AG08395 (cell line): Measurements from ENCODE around the gene COL28A1.
"Not testable (repeated sequence)": the region's sequence is repeated elsewhere in the genome, so short reads cannot be mapped to it uniquely, and the experiment has no call there.

Experiments used
- DNase-seq: peaks from one replicate; pipeline ENCODE4 v3.0.0; 2012; ENCODE audit warnings: mixed read lengths, low spot score

Gene COL28A1

DNA sequence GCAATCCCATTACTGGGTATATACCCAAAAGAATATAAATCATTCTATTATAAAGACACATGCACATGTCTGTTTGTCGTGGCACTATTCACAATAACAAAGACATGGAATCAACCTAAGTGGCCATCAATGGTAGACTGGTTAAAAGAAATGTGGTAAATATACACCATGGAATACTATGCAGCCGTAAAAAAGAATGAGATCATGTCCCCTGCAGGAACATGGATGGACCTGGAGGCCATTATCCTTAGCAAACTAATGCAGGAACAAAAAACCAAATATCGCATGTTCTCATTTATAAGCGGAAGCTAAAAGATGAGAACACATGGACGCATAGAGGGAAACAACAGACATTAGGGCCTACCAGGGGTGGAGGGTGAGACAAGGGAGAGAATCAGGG lies 25.9 kb upstream of the COL28A1 start:
- DNase-seq, result not testable (repeated sequence)

DNA sequence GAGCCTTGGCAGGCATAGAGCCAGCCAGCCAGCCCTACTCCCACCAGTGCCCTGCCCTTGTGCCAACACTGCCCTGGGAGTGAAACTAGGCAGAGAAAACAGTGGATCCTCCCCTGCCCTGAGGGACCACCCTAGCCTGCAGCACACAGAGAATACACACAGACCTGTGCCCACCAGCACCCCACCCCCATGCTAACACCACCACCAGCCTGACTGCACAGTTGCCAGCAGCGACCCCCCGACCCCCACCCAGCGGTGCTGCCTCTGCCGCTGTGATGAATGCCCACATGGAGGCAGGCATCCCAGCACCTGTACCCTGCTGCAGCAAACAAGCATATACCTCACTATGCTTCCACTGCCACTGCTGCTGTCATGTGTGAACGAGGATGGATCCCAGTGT lies 21.6 kb upstream of the COL28A1 start:
- no peak for DNase-seq

DNA sequence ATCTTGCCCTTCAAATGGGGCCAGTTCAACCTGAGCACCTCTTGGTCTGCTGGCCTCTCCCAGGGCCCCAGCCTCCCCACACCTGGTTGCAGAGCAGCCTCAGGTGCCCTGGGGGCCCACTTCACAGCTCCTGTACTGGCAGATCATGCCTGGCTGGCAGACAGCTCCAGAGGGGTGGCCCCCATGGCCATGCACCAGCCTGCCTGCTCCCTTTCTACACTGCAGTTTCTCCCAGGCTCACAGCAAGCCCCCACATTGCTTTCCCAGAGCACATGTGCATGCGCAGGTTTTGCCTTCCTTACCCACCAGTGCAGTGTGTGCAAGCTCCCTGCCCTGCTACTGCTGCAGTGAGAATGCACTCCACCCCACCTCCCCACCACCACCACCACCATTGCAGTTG lies 21.2 kb upstream of the COL28A1 start:
- DNase-seq, result no peak

DNA sequence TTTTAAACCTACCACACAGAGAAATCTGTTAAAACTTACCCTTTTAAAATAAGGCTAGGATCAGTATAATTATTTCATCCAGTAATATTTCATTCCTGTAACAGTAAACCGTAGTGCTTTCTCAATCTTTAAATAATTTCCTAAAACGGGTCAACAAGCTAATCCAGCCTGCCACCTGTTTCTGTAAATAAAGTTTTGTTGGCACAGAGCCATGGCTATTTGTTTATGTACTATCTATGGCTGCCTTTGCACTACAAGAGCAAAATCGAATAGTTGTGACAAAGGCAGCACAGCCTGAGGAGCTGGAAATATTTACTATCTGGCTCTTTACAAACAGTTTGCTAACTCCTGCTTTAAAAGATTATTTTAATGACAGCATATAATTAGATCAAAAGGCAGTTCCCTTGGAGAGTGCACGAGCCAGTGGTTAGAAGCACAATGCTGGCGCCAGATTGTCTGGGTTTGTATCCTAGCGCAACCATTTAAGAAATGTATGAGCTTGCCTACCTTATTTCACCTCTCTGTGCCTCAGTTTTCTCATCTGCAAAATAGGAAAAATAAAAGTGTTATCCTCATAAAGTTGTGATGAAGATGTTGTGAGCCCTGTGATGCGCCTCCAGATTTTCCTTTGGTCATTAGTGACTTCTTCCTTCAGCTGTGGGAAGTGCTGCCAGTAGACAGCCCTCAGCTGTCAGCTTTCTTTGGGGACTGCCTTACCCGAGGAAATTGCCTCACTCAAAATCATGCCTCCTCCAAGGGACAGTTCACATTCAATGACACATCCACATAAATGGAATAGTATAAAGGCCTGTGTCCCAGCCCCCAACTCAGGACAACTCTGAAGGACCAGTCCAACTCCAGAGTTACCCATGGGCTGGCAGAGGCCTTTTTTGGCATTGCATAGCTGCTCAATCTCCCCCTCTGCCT lies 19.2 kb upstream of the COL28A1 start:
- peak; percentile 17 for DNase-seq

DNA sequence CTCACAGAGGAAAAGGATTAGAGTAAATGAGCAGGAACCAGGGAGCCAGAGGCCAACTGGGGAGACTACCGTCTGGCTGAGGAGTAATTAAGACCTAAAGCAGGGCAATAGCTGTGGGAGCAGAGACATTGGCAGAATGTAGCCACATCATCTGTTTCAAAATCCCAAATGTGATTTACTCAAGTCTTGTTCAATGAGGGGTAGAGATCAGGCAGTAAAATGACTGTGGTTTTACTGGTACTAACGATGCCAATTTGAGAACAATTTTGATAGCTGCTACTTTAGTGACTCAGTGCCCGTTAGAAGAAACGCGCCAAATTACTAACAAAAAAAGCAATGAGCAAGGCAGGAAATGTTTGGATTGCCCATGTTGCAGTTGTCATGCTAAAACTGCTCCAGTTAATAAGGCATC lies 18.4 kb upstream of the COL28A1 start:
- DNase-seq, result peak; percentile 78

DNA sequence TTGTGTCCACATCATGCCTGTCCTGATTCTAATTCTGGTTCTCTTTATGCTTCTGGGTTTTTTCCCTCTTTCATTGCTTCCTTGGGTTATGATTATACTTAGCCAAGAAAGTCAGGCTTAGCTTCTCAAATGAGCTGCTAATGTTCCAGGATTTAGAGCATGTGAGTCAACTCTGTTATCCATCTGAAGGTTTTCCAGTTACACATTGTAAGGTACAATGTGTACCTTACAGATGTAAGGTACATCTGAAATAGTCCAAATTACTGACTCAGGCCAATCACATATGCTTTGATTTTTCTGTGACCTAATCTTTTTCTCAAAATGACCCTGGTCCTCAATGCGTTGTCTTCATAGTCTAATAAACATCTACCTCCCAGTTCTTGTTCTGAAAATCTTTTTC lies 17.7 kb upstream of the COL28A1 start:
- DNase-seq, result no peak

DNA sequence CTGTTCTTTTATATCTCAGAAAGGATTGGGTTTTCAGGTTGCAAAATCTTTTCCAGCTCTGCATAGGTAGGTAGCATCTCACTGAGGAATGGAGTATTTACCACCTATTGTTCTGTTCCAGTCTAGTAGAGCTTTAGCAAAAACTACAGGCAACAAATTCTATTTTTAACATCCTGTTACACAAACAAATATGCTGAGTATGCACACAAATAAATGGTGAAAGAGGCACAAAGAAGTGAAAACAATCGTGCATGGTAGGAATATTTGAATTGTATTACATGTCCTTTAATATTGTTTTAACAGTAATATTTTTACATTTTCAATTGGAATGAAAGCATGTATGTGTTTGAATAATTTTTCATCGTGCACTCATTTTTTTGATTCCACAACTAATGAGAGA lies 16.5 kb upstream of the COL28A1 start:
- DNase-seq, result no peak

DNA sequence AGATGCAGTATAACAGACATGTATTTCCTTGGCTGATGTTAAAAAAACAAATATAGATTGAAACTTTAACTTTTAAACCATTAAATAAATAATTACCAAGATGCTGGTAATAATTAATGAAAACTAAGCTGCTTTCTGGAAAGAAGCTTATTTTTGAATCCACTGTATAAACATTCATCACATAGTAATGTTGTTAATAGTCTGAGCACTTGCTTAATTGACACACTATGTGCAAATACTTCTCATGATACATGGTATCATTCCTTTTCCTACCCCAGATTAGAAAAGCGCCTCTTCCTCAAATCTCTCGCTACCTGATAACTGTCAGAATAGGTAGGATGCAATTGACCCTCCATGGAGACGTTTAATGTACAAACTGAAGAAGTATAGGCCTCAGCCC lies 15.0 kb upstream of the COL28A1 start:
- DNase-seq, result no peak

DNA sequence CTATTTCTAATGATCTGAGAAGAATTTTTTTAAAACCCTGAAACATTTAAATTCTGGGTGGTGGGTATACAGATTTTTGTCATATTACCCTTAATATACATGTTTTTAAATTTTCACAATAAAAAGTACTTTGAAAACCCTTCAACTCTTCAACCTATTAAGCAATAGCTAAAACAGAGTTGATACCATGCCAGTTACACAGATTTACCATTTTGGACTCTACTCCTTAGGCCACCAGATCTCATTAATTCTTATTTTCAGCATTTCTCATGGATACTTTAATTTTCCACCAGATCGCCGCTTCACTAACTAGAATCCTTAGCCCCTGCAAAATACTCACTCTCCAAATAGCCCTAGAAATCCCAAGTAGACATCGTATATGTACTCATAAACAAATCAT lies 12.7 kb upstream of the COL28A1 start:
- DNase-seq, result no peak

DNA sequence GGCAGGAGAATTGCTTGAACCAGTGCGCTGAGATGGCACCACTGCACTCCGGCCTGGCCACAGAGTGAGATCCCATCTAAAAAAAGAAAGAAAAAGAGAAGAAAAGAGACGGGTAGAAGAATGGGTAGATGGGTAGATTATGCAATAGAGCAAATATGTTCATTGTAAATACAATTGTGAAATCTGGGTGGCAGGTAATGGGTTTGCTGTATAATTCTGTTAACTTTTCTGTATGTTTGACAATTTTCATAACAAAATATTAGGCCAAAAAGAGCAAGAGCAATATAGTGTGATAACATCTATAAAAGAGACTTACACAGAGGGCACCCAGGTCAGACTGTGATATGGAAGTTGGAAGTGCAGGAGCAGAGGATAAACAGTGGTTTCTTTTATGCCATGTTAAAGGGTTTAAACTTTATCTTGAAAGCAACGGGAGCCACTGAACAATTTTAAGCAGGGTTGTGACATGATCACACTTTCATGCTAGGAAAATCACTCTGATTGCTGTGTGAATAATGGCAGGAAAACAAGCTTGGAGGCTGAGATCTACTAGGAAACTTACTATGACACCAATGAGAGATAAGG lies 6.7 kb upstream of the COL28A1 start:
- DNase-seq, result no peak

DNA sequence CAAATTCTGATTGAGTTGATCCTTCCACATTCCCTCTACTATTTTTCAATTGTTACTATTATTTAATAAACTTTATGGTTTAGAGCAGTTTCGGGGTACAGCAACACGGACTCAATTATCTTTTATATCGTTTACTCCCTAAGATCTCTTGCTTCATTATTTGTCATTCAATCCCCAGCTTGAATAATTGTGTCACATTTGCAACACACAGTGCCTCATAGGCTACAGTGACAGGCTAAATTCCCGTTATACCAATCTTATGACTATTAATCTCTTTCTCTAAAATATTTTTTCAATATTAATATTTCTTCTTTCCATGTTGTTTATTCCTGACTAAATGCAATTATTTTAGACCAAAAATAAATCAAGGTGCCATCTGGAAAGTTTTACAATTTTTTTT lies 4.0 kb upstream of the COL28A1 start:
- no peak for DNase-seq

DNA sequence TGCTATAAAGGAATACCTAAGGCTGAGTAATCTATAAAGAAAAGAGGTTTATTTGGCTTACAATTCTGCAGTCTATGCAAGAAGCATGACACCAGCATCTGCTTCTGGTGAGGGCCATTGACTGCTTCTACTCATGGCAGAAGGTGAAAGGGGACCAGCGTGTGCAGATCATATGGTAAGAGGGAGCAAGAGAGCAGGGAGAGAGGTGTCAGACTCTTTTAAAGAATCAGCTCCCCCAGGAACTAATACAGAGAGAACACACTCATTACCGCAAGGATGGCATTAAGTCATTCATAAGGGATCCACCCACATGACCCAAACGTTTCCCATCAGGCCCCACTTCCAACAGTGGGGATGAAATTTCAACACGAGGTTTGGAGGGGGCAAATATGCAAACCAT lies 3.5 kb upstream of the COL28A1 start:
- no peak for DNase-seq

DNA sequence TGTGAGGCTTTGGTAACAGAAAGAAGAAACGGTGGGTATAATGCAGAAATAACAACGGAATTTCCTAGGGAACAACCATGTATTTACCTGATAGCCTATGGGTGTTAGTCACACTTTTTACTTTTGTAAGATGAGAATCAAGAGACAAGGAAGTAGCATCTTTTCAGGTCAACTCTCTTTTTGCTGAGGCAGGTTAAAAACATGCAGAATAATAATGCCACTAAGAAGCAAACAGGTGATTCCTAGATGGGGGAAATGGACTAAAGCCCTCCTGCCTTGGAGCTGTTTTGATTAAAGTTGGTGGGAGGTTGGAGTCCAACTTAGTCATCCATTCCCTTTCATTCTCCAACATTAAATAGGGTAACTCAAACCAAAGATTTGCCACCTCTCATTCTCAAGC lies 2.0 kb upstream of the COL28A1 start:
- no peak for DNase-seq

DNA sequence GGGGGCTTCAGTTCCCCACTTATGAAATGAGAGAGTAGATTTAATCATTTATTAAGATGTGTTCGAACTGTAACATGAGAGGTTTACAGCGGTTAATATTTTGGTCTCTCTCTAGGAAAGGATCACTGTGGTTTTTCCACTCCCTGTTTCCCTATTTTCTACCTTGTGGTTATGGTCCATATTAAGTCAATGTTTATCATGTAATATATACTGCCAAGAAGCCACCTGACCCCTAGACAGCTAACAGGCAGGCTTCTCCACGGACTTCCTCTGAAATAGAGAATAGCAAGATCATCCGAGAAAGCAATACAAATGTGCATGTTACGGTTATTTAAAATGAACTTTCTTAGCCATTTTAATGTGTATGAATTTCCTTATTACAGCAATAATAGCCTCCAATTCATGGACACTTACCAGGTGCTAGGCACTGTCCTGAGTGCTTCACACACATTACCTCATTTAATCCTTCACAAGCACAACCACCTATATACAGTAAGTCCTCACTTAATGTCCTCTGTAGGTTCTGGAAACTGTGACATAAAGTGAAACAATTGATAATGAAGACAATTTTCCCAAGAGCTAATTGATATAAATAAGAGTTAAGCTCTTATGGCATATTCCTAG lies 835 bp upstream of the COL28A1 start:
- DNase-seq, result no peak

DNA sequence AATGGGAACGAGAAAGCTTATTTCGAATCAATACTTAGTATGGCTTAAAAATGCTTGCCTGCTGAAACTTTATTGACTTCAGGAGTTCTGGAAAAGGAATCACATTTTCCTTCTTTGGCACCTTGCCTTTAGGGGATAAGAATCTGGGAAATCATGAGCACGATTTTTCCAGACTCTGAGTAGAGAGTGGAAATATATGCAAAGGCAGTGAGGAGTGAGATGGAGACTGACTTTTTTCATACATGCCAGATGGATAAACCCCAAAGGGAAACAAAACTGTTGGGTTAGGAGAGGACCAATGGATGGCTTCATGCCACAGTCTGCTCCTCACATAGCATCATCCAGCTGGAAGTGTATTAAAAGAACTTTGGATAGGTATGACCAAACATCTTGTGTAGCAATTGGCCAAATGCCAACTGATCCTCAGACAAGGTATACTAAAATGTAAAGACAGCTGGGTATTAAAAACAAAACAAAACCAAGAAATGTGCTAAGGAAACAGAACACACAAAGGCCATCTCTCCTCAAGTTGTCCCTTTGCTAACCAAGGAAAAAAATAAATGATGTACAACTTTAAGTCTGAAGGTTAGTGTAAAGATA lies 1.7 kb downstream of the COL28A1 start:
- DNase-seq, result no peak

DNA sequence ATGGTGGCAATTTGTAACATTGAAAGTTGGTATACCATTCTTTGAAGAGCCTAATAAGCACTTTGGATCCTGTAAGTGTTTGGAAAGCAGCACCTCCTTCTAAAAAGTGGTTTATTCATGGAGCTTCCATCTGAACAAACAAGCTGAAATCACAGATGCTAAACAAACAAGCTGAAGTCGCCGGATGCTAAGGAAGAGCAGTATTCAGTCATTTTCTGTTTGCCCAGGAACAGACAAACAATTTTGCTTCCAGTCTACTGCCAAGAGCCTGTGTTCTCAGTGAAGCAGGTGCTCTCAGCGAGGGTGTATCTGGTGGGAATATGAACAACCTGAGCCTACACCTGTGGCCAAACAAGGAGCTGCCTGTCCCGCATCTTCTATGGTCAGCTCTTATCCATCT lies 6.3 kb downstream of the COL28A1 start:
- no peak for DNase-seq

DNA sequence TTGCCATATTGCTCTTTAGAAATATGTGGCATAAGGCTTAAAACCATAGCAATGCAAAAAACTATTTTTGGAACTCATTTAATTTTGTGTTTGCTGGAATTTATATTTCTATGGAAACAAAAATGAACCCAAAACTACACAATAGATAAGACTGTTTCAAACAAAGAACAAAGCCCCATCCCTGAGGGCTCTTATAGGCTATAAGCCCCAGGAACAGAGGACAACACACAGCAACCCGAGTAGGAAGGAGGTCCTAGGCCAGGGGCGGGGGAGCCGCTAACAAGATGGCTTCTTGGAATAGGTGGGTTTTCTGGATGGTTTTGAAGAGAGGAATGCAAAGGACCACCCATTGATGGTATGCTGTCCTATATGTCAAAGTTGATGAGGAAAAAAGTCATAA lies 8.6 kb downstream of the COL28A1 start:
- no peak for DNase-seq

DNA sequence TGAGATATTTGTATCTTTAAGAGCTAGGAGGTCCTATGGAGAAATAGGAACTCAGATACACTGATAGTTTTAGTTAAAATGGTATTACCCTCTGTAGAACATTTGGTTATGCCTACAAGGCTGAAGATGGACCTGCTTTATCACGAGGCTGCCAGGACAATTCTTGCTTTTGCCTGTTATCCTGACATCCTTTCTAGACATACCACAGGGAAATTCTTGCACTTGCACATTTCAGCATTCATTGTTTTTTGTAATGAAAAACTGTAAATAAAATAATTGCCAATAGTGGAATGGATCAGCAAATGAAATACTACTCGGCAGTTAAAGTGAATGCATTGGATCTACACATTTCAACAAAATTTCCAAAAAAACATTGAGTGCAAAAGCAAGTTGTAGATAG lies 9.7 kb downstream of the COL28A1 start:
- DNase-seq, result no peak

DNA sequence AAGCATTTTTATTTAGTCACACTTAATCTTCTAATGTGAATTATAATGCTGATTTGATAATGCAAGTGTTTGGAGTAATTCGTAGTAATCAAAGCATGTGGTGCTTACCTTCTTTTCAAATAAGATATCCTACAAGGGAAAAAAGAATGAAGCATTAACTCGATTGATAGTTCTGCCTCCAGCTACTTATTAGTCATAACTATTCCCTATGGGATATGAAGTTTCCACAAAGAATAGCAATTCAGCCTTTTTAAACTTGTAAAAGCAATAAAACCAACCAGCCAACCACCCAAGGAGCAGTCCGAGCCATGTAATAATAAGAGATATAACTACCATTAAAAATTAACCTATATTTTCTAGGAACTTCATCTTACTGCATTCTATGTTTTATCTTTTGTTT lies 11.6 kb downstream of the COL28A1 start:
- DNase-seq, result no peak

DNA sequence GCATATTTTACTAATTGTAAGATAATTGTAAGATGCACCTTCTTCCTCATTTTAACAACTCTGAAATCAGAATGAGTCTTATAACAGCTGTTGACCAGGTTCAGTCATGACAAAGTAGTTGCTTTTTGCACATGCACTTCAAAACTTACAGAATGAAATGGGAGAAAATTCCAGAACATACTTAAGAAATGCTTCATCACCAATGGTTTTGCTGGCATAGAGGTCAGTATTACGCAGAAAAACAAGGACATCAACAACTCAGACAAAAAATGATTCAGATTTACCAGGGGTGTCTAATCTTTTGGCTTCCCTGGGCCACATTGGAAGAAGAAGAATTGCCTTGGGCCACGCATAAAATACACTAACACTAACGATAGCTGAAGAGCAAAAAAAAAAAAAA lies 13.3 kb downstream of the COL28A1 start:
- no peak for DNase-seq

DNA sequence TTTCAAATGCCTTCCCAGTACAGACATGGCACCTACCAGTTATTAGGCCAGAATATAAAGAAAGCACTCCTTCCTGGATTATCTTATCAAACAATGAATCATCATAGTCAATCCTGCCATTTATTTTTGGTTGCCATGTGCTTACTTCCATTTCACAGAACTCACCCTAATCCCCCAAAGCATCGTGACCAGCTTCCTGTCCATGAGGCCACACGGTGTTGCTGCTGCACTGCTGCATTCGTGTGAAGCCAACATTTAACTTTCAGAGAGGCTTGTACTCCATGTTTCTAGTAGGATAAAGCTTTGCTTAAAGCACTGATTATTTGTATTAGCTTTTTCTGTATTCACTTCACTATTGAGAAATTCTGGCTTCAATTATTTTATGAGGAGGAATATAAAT lies 14.4 kb downstream of the COL28A1 start:
- DNase-seq, result no peak

DNA sequence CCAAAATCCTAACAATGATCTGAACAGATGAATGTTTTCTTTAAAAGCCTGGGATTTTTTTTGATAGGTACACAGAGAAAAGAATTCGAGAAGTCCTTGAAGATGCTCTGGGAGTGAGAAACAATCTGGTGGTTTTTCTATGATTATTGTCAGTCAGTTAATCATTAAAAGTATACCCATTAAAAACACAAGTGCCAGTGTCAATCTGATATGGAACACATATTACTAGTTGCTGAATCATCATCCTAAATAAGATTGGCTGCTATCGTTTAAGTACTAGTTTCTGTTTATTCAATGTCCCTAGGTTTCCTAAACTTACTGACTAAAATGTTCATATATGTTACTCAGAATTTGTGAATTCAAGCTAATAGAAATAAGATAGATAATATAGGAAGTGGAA lies 16.1 kb downstream of the COL28A1 start:
- DNase-seq, result no peak

DNA sequence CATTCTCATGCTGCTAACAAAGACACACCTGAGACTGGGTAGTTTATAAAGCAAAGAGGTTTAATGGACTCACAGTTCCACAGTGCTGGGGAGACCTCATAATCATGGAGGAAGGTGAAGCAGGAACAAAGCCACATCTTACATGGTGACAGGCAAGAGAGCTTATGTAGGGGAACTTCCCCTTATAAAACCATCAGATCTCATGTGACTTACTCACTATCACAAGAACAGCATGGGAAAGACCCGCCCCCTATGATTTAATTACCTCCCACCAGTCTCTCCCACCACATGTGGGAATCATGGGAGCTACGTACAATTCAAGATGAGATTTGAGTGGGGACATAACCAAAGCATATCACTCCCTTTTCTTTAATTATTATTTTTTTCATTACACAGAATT lies 16.6 kb downstream of the COL28A1 start:
- no peak for DNase-seq
